GM12878 (cell line): ENCODE data around the gene PYGM. TPM values are rescaled to one million over a fixed set of nuclear protein-coding genes. Genes with fewer than 3 reads are reported as not detected.

Experiments
- ATAC-seq: fragments of 200-7000 bp; cut with Tn5 transposase; 3 replicates; pipeline ENCODE4 v1.9.1; 2020; ENCODE audit warnings: mild to moderate bottlenecking, moderate library complexity
- BruUV-seq: library from RNA; stranded (reverse); fragments of 400-500 nt; replicated peaks from 2 replicates; lab custom pipeline; 2021; lab: Mats Ljungman, UMichigan
- CTCF ChIA-PET: fragments of 300-600 bp; sonication (Branson Sonifier 250); formaldehyde crosslinking; extraction: SDS; loops from one replicate; lab custom pipeline; 2021; ENCODE audit warnings: inconsistent platforms; lab: Yijun Ruan, JAX
- POLR2A ChIA-PET: fragments of 350-600 bp; formaldehyde crosslinking; extraction: SDS; loops from one replicate; lab custom pipeline; 2021; ENCODE audit warnings: inconsistent platforms; lab: Charles Lee
- RAD21 ChIA-PET: fragments of 300-600 bp; sonication (Branson Sonifier 250); formaldehyde crosslinking; loops from one replicate; lab custom pipeline; 2023; ENCODE audit warnings: antibody characterized with exemption; ENCODE audit not compliant: unreplicated experiment; lab: Charles Lee
- SMC1A ChIA-PET: fragments of 300-600 bp; sonication (Branson Sonifier 250); formaldehyde crosslinking; loops from one replicate; lab custom pipeline; 2023; ENCODE audit not compliant: unreplicated experiment, uncharacterized antibody; lab: Charles Lee
- DNase-seq: peaks from one replicate; pipeline ENCODE4 v3.0.0-alpha.2; 2011; ENCODE audit warnings: low read depth, low spot score
- FAIRE-seq: peaks from 3 replicates; lab custom pipeline; 2011; peaks lifted over from hg19 to GRCh38; lab: Jason Lieb, UNC
- H2AFZ ChIP-seq: 2 replicates; pipeline ENCODE4 v1.6.0; 2011; ENCODE audit warnings: low read depth, low read length, control low read depth; ENCODE audit not compliant: control insufficient read depth
- H3K27ac ChIP-seq: 2 replicates; pipeline ENCODE4 v1.5.1; 2011; ENCODE audit warnings: control low read depth; ENCODE audit not compliant: control insufficient read depth, insufficient read depth
- H3K27me3 ChIP-seq, 2 experiments: replicated peaks in 1 of 2; 2 replicates each; pipeline versions ENCODE4 v1.6.0 to v1.6.1; 2011; ENCODE audit warnings: low read length in 1 of 2; ENCODE audit not compliant: control insufficient read depth in 2 of 2, insufficient read depth in 2 of 2
- H3K36me3 ChIP-seq, 2 experiments: 2 replicates each; pipeline ENCODE4 v1.5.1; 2011; ENCODE audit warnings: low read length in 1 of 2; ENCODE audit not compliant: control insufficient read depth in 2 of 2, insufficient read depth in 2 of 2
- H3K4me1 ChIP-seq: 2 replicates; pipeline ENCODE4 v1.6.1; 2011; ENCODE audit warnings: mild to moderate bottlenecking, low read length, moderate library complexity, mixed read lengths; ENCODE audit not compliant: control insufficient read depth, insufficient read depth
- H3K4me2 ChIP-seq: 2 replicates; pipeline ENCODE4 v1.6.0; 2011; ENCODE audit warnings: control low read depth; ENCODE audit not compliant: control insufficient read depth, insufficient read depth
- H3K4me3 ChIP-seq: fragments of 200-600 bp; sonication (generic); 2 replicates; pipeline ENCODE4 v1.5.1; 2016
- H3K79me2 ChIP-seq: 2 replicates; pipeline ENCODE4 v1.6.0; 2011; ENCODE audit warnings: low read length; ENCODE audit not compliant: control insufficient read depth, insufficient read depth
- H3K9ac ChIP-seq: 2 replicates; pipeline ENCODE4 v1.8.0; 2011; ENCODE audit warnings: low read length, control low read depth, mixed read lengths; ENCODE audit not compliant: control insufficient read depth, insufficient read depth
- H3K9me3 ChIP-seq: replicated peaks from 3 replicates; pipeline ENCODE4 v1.5.1; 2011; ENCODE audit warnings: mild to moderate bottlenecking, low read length; ENCODE audit not compliant: control insufficient read depth, insufficient read depth
- H4K20me1 ChIP-seq: 2 replicates; pipeline ENCODE4 v1.6.0; 2011; ENCODE audit not compliant: control insufficient read depth, insufficient read depth
- ASH2L ChIP-seq: fragments of 300-600, 200-600 bp; sonication (generic); IDR thresholded peaks from 2 replicates; pipeline ENCODE4 v1.6.1; 2017; ENCODE audit warnings: low read depth, mild to moderate bottlenecking, borderline replicate concordance
- EED ChIP-seq: sonication (generic); IDR thresholded peaks from 2 replicates; pipeline ENCODE4 v1.6.1; 2016; ENCODE audit warnings: antibody characterized with exemption, low read depth
- HCFC1 ChIP-seq: fragments of 150-350 bp; IDR thresholded peaks from 2 replicates; pipeline ENCODE4 v1.6.1; 2014; ENCODE audit warnings: low read length
- NBN ChIP-seq: fragments of 450-650 bp; IDR thresholded peaks from 2 replicates; pipeline ENCODE4 v1.6.1; 2016
- PAX5 ChIP-seq: IDR thresholded peaks from 2 replicates; pipeline ENCODE4 v1.6.1; 2011; ENCODE audit warnings: low read depth, low read length, borderline replicate concordance
- PML ChIP-seq: IDR thresholded peaks from 2 replicates; pipeline ENCODE4 v1.6.1; 2012; ENCODE audit warnings: low read length, inconsistent platforms
- SUPT20H ChIP-seq: IDR thresholded peaks from 2 replicates; pipeline ENCODE4 v1.6.1; 2011; ENCODE audit warnings: low read depth, mild to moderate bottlenecking, low read length, moderate library complexity, borderline replicate concordance; ENCODE audit not compliant: control insufficient read depth
- TBL1XR1 ChIP-seq: IDR thresholded peaks from 2 replicates; pipeline ENCODE4 v1.6.1; 2012; ENCODE audit warnings: low read depth, low read length, improper control_type of control experiment
- ZBTB4 ChIP-seq: fragments of 450-650 bp; formaldehyde crosslinking; IDR thresholded peaks from 2 replicates; pipeline ENCODE4 v1.4.0; 2022; ENCODE audit warnings: mild to moderate bottlenecking, moderate library complexity
- WGBS: methylation state at CpG from one replicate; pipeline ENCODE4 v1.1.6; 2016; ENCODE audit warnings: low lambda C conversion rate; ENCODE audit not compliant: insufficient replicate concordance, insufficient coverage; ENCODE audit errors: missing lambda C conversion rate; 5-methylcytosine and 5-hydroxymethylcytosine counted together
- in situ Hi-C: fragments of 300-500 bp; cut with MboI; formaldehyde crosslinking; loops from 9 replicates; pipeline ENCODE4 v1.14.3; 2018; ENCODE audit warnings: mixed read lengths
- intact Hi-C: fragments of 100-400 bp; cut with micrococcal nuclease; formaldehyde crosslinking; loops from one replicate; pipeline ENCODE4 v1.14.2; 2022; ENCODE audit not compliant: unreplicated experiment
- polyA plus RNA-seq, 11 experiments: library from polyadenylated mRNA; depleted of rRNA in 4 of 11; unstranded in 6 of 11; stranded (reverse) in 5 of 11; fragments of >200 nt; fragmentation: Nextera tagmentation in 4 of 11; fragmentation: Illumina TruSeq in 1 of 11; extraction: Ambion mirVana in 4 of 11; extraction: Trizol in 1 of 11; gene quantifications; 1 replicate in 1 of 11; 2 replicates in 10 of 11; pipeline versions ENCODE4 v1.2.1 to v1.2.3, GENCODE V29; 2011 to 2016; ENCODE audit warnings: inconsistent platforms in 2 of 11, missing spikeins in 2 of 11, low read depth in 1 of 11
- total RNA-seq, 4 experiments: library from RNA; depleted of rRNA in 3 of 4; stranded (reverse); fragments of >200 nt in 3 of 4; fragmentation: Illumina TruSeq in 1 of 4; extraction: Trizol in 1 of 4; gene quantifications; 2 replicates each; pipeline versions ENCODE4 v1.2.1 to v1.2.3, GENCODE V29; 2013 to 2021
- TF ChIP-seq, protein P1 (sequence below): IDR thresholded peaks from 2 replicates; pipeline ENCODE4 v1.6.1; 2012; ENCODE audit warnings: low read depth, low read length, improper control_type of control experiment

Gene PYGM
- total and polyA plus RNA-seq, 10 of the 15 experiments (the other 5 are each of a cell fraction or from before 2014, with no cell fraction given): 0.04 to 3.7 (median 0.27) TPM; not detected in 1

DNA sequence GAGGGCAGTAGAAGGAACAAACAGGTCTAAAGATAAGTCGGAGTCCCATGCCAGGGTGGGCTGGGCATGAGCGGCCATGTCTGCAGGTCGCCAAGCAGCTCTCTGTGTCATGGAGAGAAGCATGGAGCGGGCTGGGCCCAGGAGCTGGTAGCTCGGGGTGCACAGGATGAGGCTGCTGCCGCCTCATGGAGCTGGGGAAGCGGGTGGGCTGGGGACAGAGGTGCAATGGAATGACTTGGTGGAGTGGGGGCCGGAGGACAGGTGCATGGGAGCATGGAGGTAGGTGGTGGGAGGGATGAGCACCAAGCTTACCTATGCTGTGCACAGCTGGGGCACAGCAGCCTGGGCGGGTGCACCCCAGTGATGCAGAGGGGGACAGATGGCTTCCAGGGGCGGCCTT is 40.4 kb downstream of the PYGM start (continued):
- no peak for TF ChIP-seq TBL1XR1

DNA sequence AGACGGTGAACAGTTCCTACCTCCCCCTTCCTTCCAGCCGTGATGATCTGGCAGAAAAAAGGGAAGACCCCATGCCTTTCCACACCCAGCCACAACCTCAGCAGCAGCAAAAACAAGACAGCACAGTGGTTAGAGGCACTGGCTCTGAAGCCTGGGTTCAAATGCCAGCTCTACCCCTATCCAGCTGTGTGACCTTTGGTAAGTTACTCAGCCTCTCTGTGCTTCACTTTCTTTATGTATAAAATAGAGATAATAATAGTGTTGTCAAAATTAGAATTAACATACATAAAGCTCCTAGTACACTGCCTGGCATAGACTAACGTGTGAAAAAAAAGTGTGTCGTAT is 41.0 kb downstream of the PYGM start:
- Histone ChIP-seq H3K36me3 (no peaks in the 10 kb centered on the region; a peak in 1 of 4 replicates), H3K4me3 (no peak overlapping the region), H3K4me2 (no peak overlapping the region), H3K9me3 (no peaks in the 10 kb centered on the region), H3K4me1 (peaks cover 10% of the 10 kb centered on the region), H3K9ac (no peak overlapping the region), H3K79me2 (no peaks in the 10 kb centered on the region), H3K27me3 (peaks cover 6 to 11% of the 10 kb centered on the region in 2 experiments; a peak in 3 of 4 replicates), H3K27ac (no peak overlapping the region), H2AFZ (no peak overlapping the region), H4K20me1 (no peaks in the 10 kb centered on the region)
- no peak for ATAC-seq
- no peak for FAIRE-seq
- ChIA-PET POLR2A (interaction anchor here (0.5 kb wide), 1 partner anchor 40 kb away, joined by 3 read pairs; no protein-coding TSS in a partner anchor), RAD21 (interaction anchor here (1.3 kb wide), 1 partner anchor 14 kb away, joined by 4 read pairs; no protein-coding TSS in a partner anchor), CTCF (interaction anchor here (0.8 to 6.7 kb wide), 5 partner anchors 10 to 270 kb away, joined by 3 to 58 read pairs (median 5); no protein-coding TSS in a partner anchor), SMC1A (interaction anchor here (1.1 to 1.2 kb wide), 2 partner anchors 14 to 30 kb away, joined by 3 to 5 read pairs; no protein-coding TSS in a partner anchor)
- intact Hi-C loops (no loop called here), in situ Hi-C loops (no loop called here)
- BruUV-seq: no TSS peak
- 47% methylated on average over 4 of the region's 4 CpGs for WGBS
- TF ChIP-seq SUPT20H: no peak
- no peak for DNase-seq

GRCh38 chr11:64718084-64718779 is 41.5 kb downstream of the PYGM start:
- H3K4me2 ChIP-seq: no peak overlapping the region
- no peak overlapping the region for H2AFZ ChIP-seq
- BruUV-seq: no TSS peak
- DNase-seq: no peak
- no peaks in the 10 kb centered on the region for H3K79me2 ChIP-seq
- intact Hi-C loops: no loop called here
- peaks cover 7% of the 10 kb centered on the region for H3K4me1 ChIP-seq
- ChIA-PET SMC1A (interaction anchor here (0.8 kb wide), 1 partner anchor 29 kb away, joined by 4 read pairs; no protein-coding TSS in a partner anchor), CTCF (interaction anchor here (0.9 to 6.7 kb wide), 6 partner anchors 14 to 269 kb away, joined by 3 to 58 read pairs (median 4); no protein-coding TSS in a partner anchor), RAD21 (interaction anchor here (0.9 to 1.4 kb wide), 3 partner anchors 13 to 30 kb away, joined by 4 read pairs; no protein-coding TSS in a partner anchor), POLR2A (no interaction called here)
- no peaks in the 10 kb centered on the region; a peak in 1 of 4 replicates for H3K36me3 ChIP-seq
- no peak overlapping the region for H3K27ac ChIP-seq
- in situ Hi-C loops: no loop called here
- peaks cover 7 to 11% of the 10 kb centered on the region in 2 experiments; a peak in 3 of 4 replicates for H3K27me3 ChIP-seq
- no peak overlapping the region for H3K4me3 ChIP-seq
- 19% methylated on average over 15 of the region's 15 CpGs for WGBS
- H4K20me1 ChIP-seq: no peaks in the 10 kb centered on the region
- ATAC-seq: no peak
- FAIRE-seq: no peak
- no peaks in the 10 kb centered on the region for H3K9me3 ChIP-seq
- no peak overlapping the region for H3K9ac ChIP-seq
- TF ChIP-seq NBN (no peak), EED (no peak), ASH2L (no peak), ZBTB4 (no peak), HCFC1 (no peak), PAX5 (no peak), PML (no peak)
- TF ChIP-seq, protein P1, sequence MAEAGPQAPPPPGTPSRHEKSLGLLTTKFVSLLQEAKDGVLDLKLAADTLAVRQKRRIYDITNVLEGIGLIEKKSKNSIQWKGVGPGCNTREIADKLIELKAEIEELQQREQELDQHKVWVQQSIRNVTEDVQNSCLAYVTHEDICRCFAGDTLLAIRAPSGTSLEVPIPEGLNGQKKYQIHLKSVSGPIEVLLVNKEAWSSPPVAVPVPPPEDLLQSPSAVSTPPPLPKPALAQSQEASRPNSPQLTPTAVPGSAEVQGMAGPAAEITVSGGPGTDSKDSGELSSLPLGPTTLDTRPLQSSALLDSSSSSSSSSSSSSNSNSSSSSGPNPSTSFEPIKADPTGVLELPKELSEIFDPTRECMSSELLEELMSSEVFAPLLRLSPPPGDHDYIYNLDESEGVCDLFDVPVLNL: no peak
